ENCODE data around the gene PTP4A1. TPM values are rescaled to one million over a fixed set of nuclear protein-coding genes. Genes with fewer than 3 reads are reported as not detected.
"Not testable (repeated sequence)": the region's sequence is repeated elsewhere in the genome, so short reads cannot be mapped to it uniquely, and the experiment has no call there.

The PTP4A1 gene
- 10 to 100 TPM; 67.6 to 88.7 TPM for total RNA-seq

GRCh38 chr6:63572044-63572746 lies at the start of gene PTP4A1, which contains the start of gene LOC128125822:
Gene PTP4A1 (plus strand): TSS chr6:63572480. CDS start chr6:63576881, 4,401 bp downstream.
Gene LOC128125822 (plus strand): TSS chr6:63572480.
- H3K9me3 Mint-ChIP-seq = no peaks in the 10 kb centered on the region
- DNase-seq (peak; percentile 96 to 97), ATAC-seq (replicated peaks in 1 of 2) (peak; percentile 94 to 95)
- H3K4me1 Mint-ChIP-seq (ENCODE audit: low read depth) = peaks cover 29% of the 10 kb centered on the region
- H3K36me3 Mint-ChIP-seq (ENCODE audit: insufficient read depth in 2 of 2) = peaks cover 4 to 13% of the 10 kb centered on the region in 2 donors
- H3K27me3 Mint-ChIP-seq (ENCODE audit: low read depth) = no peaks in the 10 kb centered on the region
- peak within 1 kb of the TSS; percentile 88 to 99 for H3K4me3 Mint-ChIP-seq
- peak within 1 kb of the TSS; percentile 82 for H3K27ac Mint-ChIP-seq

GRCh38 chr6:63522911-63523287 lies 49.4 kb upstream of the PTP4A1 start:
- DNase-seq; H3K27me3 Mint-ChIP-seq (ENCODE audit: low read depth); H3K27ac Mint-ChIP-seq; H3K9me3 Mint-ChIP-seq; H3K36me3 Mint-ChIP-seq (ENCODE audit: insufficient read depth in 2 of 2); H3K4me3 Mint-ChIP-seq: not testable (repeated sequence)
- peak in 1 of 2 donors; percentile 27 for ATAC-seq (replicated peaks in 1 of 2)
- peaks cover 12% of the 10 kb centered on the region for H3K4me1 Mint-ChIP-seq (ENCODE audit: low read depth)

- no peak overlapping the region for H3K4me3 Mint-ChIP-seq
- DNase-seq (no peak), ATAC-seq (replicated peaks in 1 of 2) (no peak)
- H3K36me3 Mint-ChIP-seq (ENCODE audit: insufficient read depth in 2 of 2) = no peaks in the 10 kb centered on the region
- no peak overlapping the region for H3K27ac Mint-ChIP-seq
- peaks cover 18% of the 10 kb centered on the region for H3K4me1 Mint-ChIP-seq (ENCODE audit: low read depth)
- no peaks in the 10 kb centered on the region for H3K27me3 Mint-ChIP-seq (ENCODE audit: low read depth)
- H3K9me3 Mint-ChIP-seq = no peaks in the 10 kb centered on the region
Observed at GRCh38 chr6:63523630-63524029, 48.6 kb upstream of the PTP4A1 start.

- Mint-ChIP-seq H3K27me3 (ENCODE audit: low read depth) (no peaks in the 10 kb centered on the region), H3K4me1 (ENCODE audit: low read depth) (peaks cover 24% of the 10 kb centered on the region), H3K4me3 (no peak overlapping the region), H3K9me3 (no peaks in the 10 kb centered on the region), H3K27ac (no peak overlapping the region), H3K36me3 (ENCODE audit: insufficient read depth in 2 of 2) (no peaks in the 10 kb centered on the region)
- DNase-seq = no peak
- ATAC-seq (replicated peaks in 1 of 2) = no peak
Observed at GRCh38 chr6:63525186-63525878, 46.9 kb upstream of the PTP4A1 start.

GRCh38 chr6:63526931-63527330 lies 45.3 kb upstream of the PTP4A1 start:
- no peaks in the 10 kb centered on the region for H3K9me3 Mint-ChIP-seq
- H3K27me3 Mint-ChIP-seq (ENCODE audit: low read depth) = no peaks in the 10 kb centered on the region
- no peaks in the 10 kb centered on the region for H3K36me3 Mint-ChIP-seq (ENCODE audit: insufficient read depth in 2 of 2)
- H3K4me1 Mint-ChIP-seq (ENCODE audit: low read depth) = peaks cover 24% of the 10 kb centered on the region
- H3K27ac Mint-ChIP-seq = no peak overlapping the region
- ATAC-seq (replicated peaks in 1 of 2) (no peak), DNase-seq (no peak)
- no peak overlapping the region for H3K4me3 Mint-ChIP-seq

GRCh38 chr6:63527658-63528514 lies 44.4 kb upstream of the PTP4A1 start:
- Mint-ChIP-seq H3K27me3 (ENCODE audit: low read depth) (no peaks in the 10 kb centered on the region), H3K36me3 (ENCODE audit: insufficient read depth in 2 of 2) (no peaks in the 10 kb centered on the region), H3K27ac (no peak overlapping the region), H3K4me1 (ENCODE audit: low read depth) (peaks cover 24% of the 10 kb centered on the region), H3K4me3 (no peak overlapping the region), H3K9me3 (no peaks in the 10 kb centered on the region)
- DNase-seq (no peak), ATAC-seq (replicated peaks in 1 of 2) (peak in 1 of 2 donors; percentile 42)

- peak overlapping the region; percentile 67 to 97 for H3K4me3 Mint-ChIP-seq
Observed at GRCh38 chr6:63529498-63529897, 42.8 kb upstream of the PTP4A1 start.

GRCh38 chr6:63530182-63530581 lies 42.1 kb upstream of the PTP4A1 start:
- ATAC-seq (replicated peaks in 1 of 2) = no peak

More at GRCh38 chr6:63529498-63529897, 42.8 kb upstream of the PTP4A1 start:
- no peaks in the 10 kb centered on the region for H3K27me3 Mint-ChIP-seq (ENCODE audit: low read depth)
- H3K9me3 Mint-ChIP-seq = no peaks in the 10 kb centered on the region
- ATAC-seq (replicated peaks in 1 of 2) = peak; percentile 68 to 77
- H3K27ac Mint-ChIP-seq = peak overlapping the region; percentile 97
- H3K4me1 Mint-ChIP-seq (ENCODE audit: low read depth) = peaks cover 24% of the 10 kb centered on the region
- no peak for DNase-seq
- H3K36me3 Mint-ChIP-seq (ENCODE audit: insufficient read depth in 2 of 2) = no peaks in the 10 kb centered on the region

GRCh38 chr6:63530991-63531390 lies 41.3 kb upstream of the PTP4A1 start:
- Mint-ChIP-seq H3K9me3 (no peaks in the 10 kb centered on the region), H3K27me3 (ENCODE audit: low read depth) (no peaks in the 10 kb centered on the region), H3K4me3 (no peak overlapping the region), H3K4me1 (ENCODE audit: low read depth) (peaks cover 24% of the 10 kb centered on the region), H3K36me3 (ENCODE audit: insufficient read depth in 2 of 2) (no peaks in the 10 kb centered on the region), H3K27ac (no peak overlapping the region)
- DNase-seq (no peak), ATAC-seq (replicated peaks in 1 of 2) (no peak)

More at GRCh38 chr6:63530182-63530581, 42.1 kb upstream of the PTP4A1 start:
- Mint-ChIP-seq H3K36me3 (ENCODE audit: insufficient read depth in 2 of 2) (no peaks in the 10 kb centered on the region), H3K27ac (peak overlapping the region; percentile 57), H3K4me3 (no peak overlapping the region), H3K27me3 (ENCODE audit: low read depth) (no peaks in the 10 kb centered on the region), H3K4me1 (ENCODE audit: low read depth) (peaks cover 24% of the 10 kb centered on the region), H3K9me3 (no peaks in the 10 kb centered on the region)
- no peak for DNase-seq

GRCh38 chr6:63533026-63533425 lies 39.3 kb upstream of the PTP4A1 start:
- no peaks in the 10 kb centered on the region for H3K27me3 Mint-ChIP-seq (ENCODE audit: low read depth)
- ATAC-seq (replicated peaks in 1 of 2) = no peak

GRCh38 chr6:63533952-63534351 lies 38.3 kb upstream of the PTP4A1 start:
- peaks cover 12% of the 10 kb centered on the region for H3K4me1 Mint-ChIP-seq (ENCODE audit: low read depth)
- no peaks in the 10 kb centered on the region for H3K9me3 Mint-ChIP-seq
- no peaks in the 10 kb centered on the region for H3K36me3 Mint-ChIP-seq (ENCODE audit: insufficient read depth in 2 of 2)
- no peaks in the 10 kb centered on the region for H3K27me3 Mint-ChIP-seq (ENCODE audit: low read depth)
- DNase-seq (no peak), ATAC-seq (replicated peaks in 1 of 2) (no peak)
- no peak overlapping the region for H3K27ac Mint-ChIP-seq
- H3K4me3 Mint-ChIP-seq = no peak overlapping the region

More at GRCh38 chr6:63533026-63533425, 39.3 kb upstream of the PTP4A1 start:
- Mint-ChIP-seq H3K27ac (no peak overlapping the region), H3K9me3 (no peaks in the 10 kb centered on the region), H3K4me3 (no peak overlapping the region), H3K36me3 (ENCODE audit: insufficient read depth in 2 of 2) (no peaks in the 10 kb centered on the region), H3K4me1 (ENCODE audit: low read depth) (peaks cover 18% of the 10 kb centered on the region)
- no peak for DNase-seq

GRCh38 chr6:63537201-63537958 lies 34.9 kb upstream of the PTP4A1 start:
- ATAC-seq (replicated peaks in 1 of 2) (no peak), DNase-seq (no peak)
- Mint-ChIP-seq H3K4me1 (ENCODE audit: low read depth) (no peaks in the 10 kb centered on the region), H3K36me3 (ENCODE audit: insufficient read depth in 2 of 2) (no peaks in the 10 kb centered on the region), H3K27me3 (ENCODE audit: low read depth) (peaks cover 14% of the 10 kb centered on the region), H3K9me3 (peaks cover 0 to under 1% of the 10 kb centered on the region in 2 donors), H3K4me3 (no peak overlapping the region), H3K27ac (no peak overlapping the region)
